Measurements from ENCODE around the gene ERAS.

Gene ERAS, protein sequence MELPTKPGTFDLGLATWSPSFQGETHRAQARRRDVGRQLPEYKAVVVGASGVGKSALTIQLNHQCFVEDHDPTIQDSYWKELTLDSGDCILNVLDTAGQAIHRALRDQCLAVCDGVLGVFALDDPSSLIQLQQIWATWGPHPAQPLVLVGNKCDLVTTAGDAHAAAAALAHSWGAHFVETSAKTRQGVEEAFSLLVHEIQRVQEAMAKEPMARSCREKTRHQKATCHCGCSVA

GRCh38 chrX:48826135-48826875 lies at the start of gene ERAS:
ERAS (plus strand) TSS chrX:48826513; CDS start chrX:48829124, 2,611 bp downstream.
- no peak for DNase-seq

DNA sequence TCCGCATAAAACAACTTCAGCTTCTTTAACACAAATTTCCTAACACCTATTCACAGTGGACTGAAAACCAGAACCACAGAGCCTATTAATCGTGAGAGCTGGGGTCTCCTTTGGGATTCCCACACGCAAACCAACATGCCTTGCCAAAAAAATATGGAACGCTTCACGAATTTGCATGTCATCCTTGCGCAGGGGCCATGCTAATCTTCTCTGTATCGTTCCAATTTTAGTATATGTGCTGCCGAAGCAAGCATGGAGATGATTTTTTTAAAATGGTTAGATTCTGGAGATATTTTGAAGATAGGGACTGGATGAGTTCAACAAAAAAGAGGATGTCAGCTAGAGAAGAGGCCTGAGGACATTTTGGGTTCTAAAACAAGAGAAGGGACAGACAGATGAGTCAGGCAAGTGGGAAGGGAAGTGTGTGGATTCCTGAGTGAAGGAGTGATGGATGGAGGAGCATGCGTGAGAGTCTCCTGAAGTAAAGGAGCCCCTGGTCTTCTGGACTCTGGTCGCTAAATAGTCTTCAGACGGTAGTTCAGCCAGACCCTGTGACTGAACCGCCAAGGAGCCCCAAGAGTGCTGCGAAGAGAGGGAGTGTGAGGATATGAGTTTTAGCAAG lies 49.4 kb upstream of the ERAS start:
- no peak for DNase-seq

DNA sequence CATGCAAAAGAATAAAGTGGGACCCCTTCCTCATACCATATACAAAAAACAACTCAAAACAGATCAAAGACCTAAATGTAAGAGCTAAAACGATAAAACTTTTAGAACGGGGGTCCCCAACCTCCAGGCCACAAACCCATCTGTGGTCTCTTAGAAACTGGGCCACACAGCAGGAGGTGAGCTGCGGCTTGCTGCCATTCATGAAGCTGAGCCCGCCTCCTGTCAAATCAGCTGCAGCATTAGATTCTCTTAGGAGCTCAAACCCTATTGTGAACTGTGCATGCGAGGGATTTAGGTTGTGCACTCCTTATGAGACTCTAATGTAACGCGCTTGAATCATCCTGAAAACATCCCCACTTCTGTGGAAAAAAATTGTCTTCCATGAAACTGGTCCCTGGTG lies 46.9 kb upstream of the ERAS start:
- DNase-seq = no peak

GRCh38 chrX:48781705-48782104 lies 44.6 kb upstream of the ERAS start:
- no peak for DNase-seq

DNA sequence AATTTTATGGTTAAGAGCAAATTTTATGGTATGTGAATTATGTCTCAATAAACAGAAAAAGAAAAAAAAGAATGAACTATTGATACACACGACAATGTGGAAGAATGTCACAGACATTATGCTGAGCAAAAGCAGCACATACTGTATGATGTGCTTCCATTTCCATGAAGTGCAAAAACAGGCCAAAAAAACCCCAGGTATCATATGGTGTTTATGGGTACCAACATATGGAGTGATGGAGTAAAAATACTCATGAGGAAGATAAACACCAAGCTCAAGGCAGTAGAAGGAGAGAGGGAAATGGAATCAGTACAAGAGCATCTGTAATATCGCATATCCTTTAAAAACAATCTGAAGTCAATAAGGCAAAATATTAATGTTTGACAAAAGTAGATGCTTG lies 44.1 kb upstream of the ERAS start:
- no peak for DNase-seq

DNA sequence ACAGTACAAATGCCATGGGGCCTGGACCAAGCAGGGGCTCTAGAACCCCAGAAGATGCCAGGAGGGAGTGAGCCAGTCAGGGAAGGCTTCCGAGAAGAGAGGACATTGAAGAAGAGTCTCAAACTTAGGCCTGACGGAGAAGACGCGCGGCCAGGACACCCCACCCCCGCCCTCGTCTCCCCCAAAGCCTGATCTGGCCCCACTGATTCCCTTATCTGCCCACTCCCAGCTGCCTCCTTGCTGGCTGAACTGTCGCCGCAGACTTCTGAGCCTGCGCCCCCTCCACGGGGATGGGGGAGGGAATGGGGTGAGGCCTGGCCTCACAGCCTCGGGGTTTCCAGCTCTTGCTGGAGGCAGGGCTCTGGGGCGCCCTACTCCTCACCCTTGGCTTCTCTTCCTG lies 43.5 kb upstream of the ERAS start:
- no peak for DNase-seq

DNA sequence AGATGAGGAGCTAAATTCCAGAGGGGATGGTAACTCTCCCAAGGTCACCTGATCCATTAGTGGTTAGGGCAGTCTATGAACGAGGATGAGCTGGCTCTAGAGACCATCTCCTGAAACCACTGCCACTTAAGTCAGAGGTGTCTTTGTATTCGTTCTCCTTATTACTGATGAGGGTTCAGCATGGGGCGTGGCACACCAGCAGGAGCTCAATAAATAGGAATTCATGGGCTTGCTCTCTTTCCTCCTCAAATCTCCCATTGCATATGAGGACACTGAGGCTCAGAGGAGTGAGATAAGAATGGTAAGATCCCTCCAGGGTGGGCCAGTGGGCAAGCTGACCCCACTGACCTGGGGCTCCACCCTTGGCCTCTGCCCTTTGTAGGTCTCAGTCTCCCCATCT lies 41.6 kb upstream of the ERAS start:
- DNase-seq = no peak

GRCh38 chrX:48785186-48785539 lies 41.1 kb upstream of the ERAS start:
- DNase-seq = no peak

DNA sequence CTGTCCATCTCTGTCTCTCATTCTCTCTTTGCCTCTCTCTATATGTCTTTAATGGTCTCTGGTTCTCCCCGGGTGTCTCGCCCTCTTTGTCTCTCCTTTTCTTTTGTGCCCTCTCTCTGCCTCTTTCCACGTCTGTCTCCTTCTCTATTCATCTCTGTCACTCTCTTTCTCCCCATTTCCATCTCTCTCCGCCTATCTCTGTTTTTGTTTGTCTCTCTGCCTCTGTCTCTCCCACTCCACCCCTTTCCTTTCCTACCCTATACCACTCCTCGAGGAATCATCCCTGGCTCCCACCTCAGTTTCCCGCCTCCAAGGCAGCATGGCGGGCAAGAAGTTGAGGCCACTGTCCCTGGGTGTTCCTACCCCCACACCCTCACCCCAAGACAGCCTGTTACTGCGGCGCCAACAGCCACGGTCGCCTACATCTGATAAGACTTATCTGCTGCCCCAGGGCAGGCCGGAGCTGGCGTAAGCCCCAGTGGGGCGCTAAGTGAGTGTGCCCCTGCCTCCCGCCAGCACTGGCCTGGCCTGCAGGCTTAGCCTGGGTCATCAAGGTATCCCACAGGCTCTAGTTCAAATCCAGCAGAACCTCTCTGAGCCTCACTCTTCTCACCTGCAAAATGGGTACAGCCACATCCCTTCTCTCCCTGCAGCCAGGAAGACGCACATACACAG lies 40.6 kb upstream of the ERAS start:
- no peak for DNase-seq

GRCh38 chrX:48786341-48786800 lies 39.9 kb upstream of the ERAS start, which contains the start of gene GATA1:
GATA1 (plus strand) TSS chrX:48786590; CDS start chrX:48791110, 4,520 bp downstream.
- DNase-seq = no peak

- no peak for DNase-seq
Observed at GRCh38 chrX:48786825-48787504, 39.3 kb upstream of the ERAS start.

GRCh38 chrX:48787505-48788443 lies 38.5 kb upstream of the ERAS start:
- no peak for DNase-seq

GRCh38 chrX:48789366-48790220 lies 36.7 kb upstream of the ERAS start:
- DNase-seq = no peak

GRCh38 chrX:48790477-48790876 lies 35.8 kb upstream of the ERAS start:
- no peak for DNase-seq

DNA sequence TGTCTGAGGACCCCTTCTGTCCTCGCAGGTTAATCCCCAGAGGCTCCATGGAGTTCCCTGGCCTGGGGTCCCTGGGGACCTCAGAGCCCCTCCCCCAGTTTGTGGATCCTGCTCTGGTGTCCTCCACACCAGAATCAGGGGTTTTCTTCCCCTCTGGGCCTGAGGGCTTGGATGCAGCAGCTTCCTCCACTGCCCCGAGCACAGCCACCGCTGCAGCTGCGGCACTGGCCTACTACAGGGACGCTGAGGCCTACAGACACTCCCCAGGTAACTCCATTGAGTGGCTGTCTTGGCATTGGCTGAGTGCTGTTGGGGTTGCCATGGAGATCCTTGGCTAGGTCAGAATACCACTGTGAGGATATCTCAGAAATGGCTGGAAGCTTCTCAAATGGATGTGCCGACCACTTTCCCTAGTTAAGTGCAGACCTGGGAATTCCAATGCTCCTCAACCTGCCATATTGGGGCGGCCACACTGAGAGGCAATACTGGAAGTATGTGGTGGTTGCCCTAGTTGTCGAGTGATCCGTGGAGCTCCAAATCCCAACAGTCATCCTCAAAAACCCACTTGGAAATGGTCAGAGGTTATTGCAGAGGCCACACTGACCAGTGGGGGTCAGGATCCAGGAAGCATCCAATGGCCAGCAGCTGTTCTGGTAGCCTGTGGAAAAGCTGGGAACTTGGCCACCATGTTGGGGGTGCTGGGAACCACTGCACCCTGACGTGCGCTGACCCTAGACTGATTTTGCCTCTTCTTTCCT lies 35.1 kb upstream of the ERAS start:
- DNase-seq = no peak

DNA sequence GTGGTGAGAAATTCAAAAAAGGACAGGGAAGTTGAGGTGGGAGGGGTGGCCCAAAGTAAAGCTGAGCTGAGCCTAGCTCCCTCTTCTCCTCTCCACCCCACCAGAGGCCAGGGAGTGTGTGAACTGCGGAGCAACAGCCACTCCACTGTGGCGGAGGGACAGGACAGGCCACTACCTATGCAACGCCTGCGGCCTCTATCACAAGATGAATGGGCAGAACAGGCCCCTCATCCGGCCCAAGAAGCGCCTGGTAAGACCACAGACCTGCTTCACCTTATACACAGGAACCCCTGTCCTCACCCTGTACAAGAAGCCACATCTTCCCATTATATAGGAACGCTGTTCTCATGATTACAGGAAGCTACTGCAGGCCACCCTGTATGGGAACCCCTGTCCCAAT lies 34.1 kb upstream of the ERAS start:
- DNase-seq = no peak

DNA sequence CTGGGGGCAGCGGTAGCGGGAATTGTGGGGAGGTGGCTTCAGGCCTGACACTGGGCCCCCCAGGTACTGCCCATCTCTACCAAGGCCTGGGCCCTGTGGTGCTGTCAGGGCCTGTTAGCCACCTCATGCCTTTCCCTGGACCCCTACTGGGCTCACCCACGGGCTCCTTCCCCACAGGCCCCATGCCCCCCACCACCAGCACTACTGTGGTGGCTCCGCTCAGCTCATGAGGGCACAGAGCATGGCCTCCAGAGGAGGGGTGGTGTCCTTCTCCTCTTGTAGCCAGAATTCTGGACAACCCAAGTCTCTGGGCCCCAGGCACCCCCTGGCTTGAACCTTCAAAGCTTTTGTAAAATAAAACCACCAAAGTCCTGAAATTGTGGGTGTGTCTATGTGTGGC lies 32.4 kb upstream of the ERAS start:
- DNase-seq = no peak

GRCh38 chrX:48794340-48794910 lies 31.9 kb upstream of the ERAS start:
- no peak for DNase-seq

DNA sequence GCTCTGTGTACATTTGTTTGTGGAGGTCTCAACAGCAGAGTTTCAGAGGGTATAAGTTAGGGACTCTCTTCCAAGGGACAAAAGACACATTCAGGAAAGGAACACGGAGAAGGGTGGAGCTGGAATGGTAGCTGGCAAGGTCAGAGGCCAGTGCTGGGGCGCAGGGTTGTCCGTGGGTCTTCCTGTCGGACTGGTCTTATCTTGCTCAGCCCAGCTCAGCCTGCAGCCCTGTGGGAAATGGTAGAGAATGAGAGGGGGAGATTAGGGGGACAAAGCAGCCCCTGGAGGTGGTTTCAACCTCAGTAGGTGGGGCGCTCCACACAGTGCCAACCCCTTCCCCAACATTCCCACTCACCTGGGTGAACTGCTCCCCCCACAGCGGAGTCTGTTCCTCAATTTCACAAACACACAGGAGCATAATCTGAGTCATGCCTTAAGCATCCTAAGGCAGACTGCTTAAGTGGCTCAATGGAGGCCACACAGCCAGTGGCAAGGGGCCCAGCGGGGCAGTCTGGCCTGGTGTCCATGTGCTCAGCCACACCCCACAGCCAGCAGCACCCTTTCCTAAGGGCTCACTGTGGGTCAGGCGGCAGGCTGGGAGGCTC lies 31.3 kb upstream of the ERAS start:
- DNase-seq = no peak

All from activated naive CD4-positive, alpha-beta T cell (primary cell).